Measurements from ENCODE around the gene TMEM134.

GRCh38 chr11:67502328-67502979, 33.4 kb upstream of the TMEM134 start:
- no peak for TF ChIP-seq REST (IDR thresholded peaks at IDR 0.05; ENCODE audit: insufficient read depth in 1 of 2, low read depth in 2 of 2, low read length in 2 of 2)
- no peak for TF ChIP-seq POLR2AphosphoS5 (IDR thresholded peaks at IDR 0.05; ENCODE audit: low read depth, low read length)
- TF ChIP-seq SIN3A (IDR thresholded peaks at IDR 0.05; ENCODE audit: borderline replicate concordance, insufficient read depth, low read length): no peak
- no peak for TF ChIP-seq FOXP2 (optimal IDR thresholded peaks at IDR 0.05; ENCODE audit: borderline replicate concordance, extremely low read depth, extremely low read length, insufficient read depth)
